Immature natural killer cell (primary cell): Measurements from ENCODE around the gene RRAGB. TPM values are rescaled to one million over a fixed set of nuclear protein-coding genes. Genes with fewer than 3 reads are reported as not detected.
"Not testable (repeated sequence)": the region's sequence is repeated elsewhere in the genome, so short reads cannot be mapped to it uniquely, and the experiment has no call there.

ENCODE experiments used
- DNase-seq, 3 donors: peaks; one replicate each; pipeline ENCODE4 v3.0.0; 2022; ENCODE audit warnings: mixed read lengths in 1 of 3
- H3K27ac Mint-ChIP-seq, 6 donors: one replicate each; pipeline ENCODE4 v1.8.0; 2020; ENCODE audit warnings: mixed read lengths in 6 of 6, mild to moderate bottlenecking in 5 of 6, inconsistent platforms in 4 of 6, moderate library complexity in 3 of 6
- H3K27me3 Mint-ChIP-seq, 3 donors: one replicate each; pipeline ENCODE4 v1.8.0; 2020 to 2021; ENCODE audit warnings: low read depth in 3 of 3, mild to moderate bottlenecking in 3 of 3, mixed read lengths in 3 of 3, moderate library complexity in 3 of 3, inconsistent platforms in 1 of 3
- H3K36me3 Mint-ChIP-seq, 3 donors: one replicate each; pipeline ENCODE4 v1.8.0; 2020; ENCODE audit warnings: mixed read lengths in 3 of 3, inconsistent platforms in 2 of 3, mild to moderate bottlenecking in 2 of 3
- H3K4me1 Mint-ChIP-seq, 2 donors: one replicate each; pipeline ENCODE4 v1.8.0; 2020; ENCODE audit warnings: inconsistent platforms in 2 of 2, mild to moderate bottlenecking in 2 of 2, mixed read lengths in 2 of 2, moderate library complexity in 1 of 2
- H3K4me3 Mint-ChIP-seq, 5 donors: one replicate each; pipeline ENCODE4 v1.8.0; 2020; ENCODE audit warnings: mild to moderate bottlenecking in 5 of 5, mixed read lengths in 5 of 5, inconsistent platforms in 3 of 5, moderate library complexity in 3 of 5
- H3K9me3 Mint-ChIP-seq, 6 donors: one replicate each; pipeline ENCODE4 v1.8.0; 2020; ENCODE audit warnings: mild to moderate bottlenecking in 6 of 6, mixed read lengths in 6 of 6, inconsistent platforms in 4 of 6, moderate library complexity in 3 of 6
- polyA plus RNA-seq, 3 donors: library from polyadenylated mRNA; unstranded; fragments of 300-500 nt; fragmentation: Illumina TruSeq; gene quantifications; one replicate each; pipeline ENCODE4 v1.2.3, GENCODE V29; 2021

Gene RRAGB
- polyA plus RNA-seq = 10 to 100 TPM in 1 of 3 donors, 1 to 10 TPM in 2; 6.9 to 10.8 (median 9.8) TPM

DNA sequence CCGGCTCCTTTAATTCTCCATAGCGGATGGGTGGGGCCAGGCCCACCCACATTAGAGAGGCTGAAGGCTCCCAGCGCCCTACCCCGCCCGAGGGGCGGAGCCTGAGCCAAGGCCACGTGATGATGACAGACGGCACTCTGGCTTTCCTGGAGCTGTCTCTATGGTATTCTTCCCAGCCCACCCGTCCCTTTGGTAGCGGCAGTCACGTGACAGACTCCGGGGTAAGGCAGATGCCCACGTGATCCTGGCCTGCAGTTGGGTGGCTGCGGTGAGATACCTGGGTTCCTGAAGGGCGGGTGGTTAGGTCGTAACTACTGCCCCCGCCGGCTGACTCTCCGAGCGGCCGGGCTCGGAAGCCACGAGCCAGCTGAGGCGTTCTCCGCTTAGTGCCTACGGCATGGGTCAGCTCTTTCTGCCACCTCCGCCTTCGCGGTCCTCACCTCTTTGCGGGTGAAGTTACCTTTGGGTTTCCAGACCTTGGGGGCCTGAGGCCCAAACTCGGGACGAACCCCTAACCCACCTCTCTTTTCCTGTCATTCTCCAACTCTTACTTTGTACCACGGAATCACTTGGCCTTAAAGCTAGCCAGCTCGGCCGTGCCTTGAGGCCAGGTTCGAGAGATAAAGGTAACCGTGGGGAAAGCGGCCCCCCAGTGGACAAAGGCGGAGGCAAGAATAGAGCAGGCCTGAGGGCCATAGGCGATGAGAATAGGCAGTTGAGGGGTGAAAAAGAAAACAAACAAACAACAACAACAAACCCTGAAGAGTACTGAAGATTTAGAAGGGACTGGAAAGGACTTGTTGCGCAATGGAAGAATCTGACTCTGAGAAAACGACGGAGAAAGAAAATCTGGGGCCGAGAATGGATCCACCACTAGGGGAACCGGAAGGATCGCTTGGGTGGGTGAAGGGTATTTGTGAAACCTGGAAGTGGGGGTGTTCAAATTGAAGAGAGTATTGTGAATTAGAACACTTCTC, at the start of gene RRAGB:
RRAGB (plus strand) TSS at position 229 of the 977 bp plus-strand sequence; CDS start at position 808, 579 bp downstream.
- H3K27ac Mint-ChIP-seq = peak within 1 kb of the TSS; percentile 81 to 93 (median 90)
- H3K4me1 Mint-ChIP-seq = peaks cover 15 to 27% of the 10 kb centered on the region in 2 donors
- H3K4me3 Mint-ChIP-seq = peak within 1 kb of the TSS; percentile 68 to 87 (median 80)
- H3K9me3 Mint-ChIP-seq = peaks cover 0 to 2% (median 0%) of the 10 kb centered on the region in 6 donors
- peaks cover 2 to 8% (median 7%) of the 10 kb centered on the region in 3 donors for H3K27me3 Mint-ChIP-seq
- H3K36me3 Mint-ChIP-seq = no peaks in the 10 kb centered on the region
- DNase-seq = peak; percentile 83 to 86 (median 86)

DNA sequence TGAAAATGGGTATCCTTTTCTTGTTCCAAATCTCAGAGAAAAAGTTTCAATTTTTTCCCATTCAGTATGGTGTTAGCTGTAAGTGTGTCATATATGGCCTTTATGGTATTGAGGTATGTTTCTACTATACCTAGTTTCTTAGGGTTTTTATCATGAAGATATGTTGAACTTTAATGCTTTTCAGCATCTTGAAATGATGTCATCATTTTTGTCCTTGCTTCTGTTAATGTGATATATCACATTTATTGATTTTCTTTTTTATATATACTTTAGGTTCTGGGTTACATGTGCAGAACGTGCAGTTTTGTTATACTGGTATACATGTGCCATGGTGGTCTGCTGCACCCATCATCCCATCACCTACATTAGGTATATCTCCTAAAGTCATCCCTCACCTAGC, 49.5 kb upstream of the RRAGB start:
- no peak overlapping the region for H3K27ac Mint-ChIP-seq
- H3K4me3 Mint-ChIP-seq = no peak overlapping the region
- H3K4me1 Mint-ChIP-seq = no peaks in the 10 kb centered on the region
- peaks cover 0 to 10% (median 0%) of the 10 kb centered on the region in 6 donors for H3K9me3 Mint-ChIP-seq
- no peak for DNase-seq
- H3K36me3 Mint-ChIP-seq = no peaks in the 10 kb centered on the region
- peaks cover 3 to 9% (median 4%) of the 10 kb centered on the region in 3 donors for H3K27me3 Mint-ChIP-seq

GRCh38 chrX:55688579-55688978, 29.0 kb upstream of the RRAGB start:
- not testable (repeated sequence) for H3K9me3 Mint-ChIP-seq, H3K27ac Mint-ChIP-seq, DNase-seq, H3K4me1 Mint-ChIP-seq, H3K4me3 Mint-ChIP-seq, H3K36me3 Mint-ChIP-seq
- peaks cover 4 to 27% (median 11%) of the 10 kb centered on the region in 3 donors for H3K27me3 Mint-ChIP-seq

- no peak for DNase-seq
- Mint-ChIP-seq H3K27me3 (peaks cover 4 to 18% (median 13%) of the 10 kb centered on the region in 3 donors), H3K4me3 (no peak overlapping the region), H3K27ac (no peak overlapping the region), H3K36me3 (no peaks in the 10 kb centered on the region), H3K9me3 (peaks cover 0 to 2% (median 0%) of the 10 kb centered on the region in 6 donors), H3K4me1 (peaks cover 6% of the 10 kb centered on the region in 2 donors)
These were observed 22.1 kb upstream of the RRAGB start for GRCh38 chrX:55695227-55696018.

GRCh38 chrX:55697381-55697780, 20.2 kb upstream of the RRAGB start:
- Mint-ChIP-seq H3K27me3 (peaks cover 4 to 19% (median 4%) of the 10 kb centered on the region in 3 donors), H3K9me3 (peaks cover 0 to 4% (median 0%) of the 10 kb centered on the region in 6 donors), H3K4me1 (peaks cover 6 to 11% of the 10 kb centered on the region in 2 donors), H3K36me3 (no peaks in the 10 kb centered on the region), H3K27ac (no peak overlapping the region), H3K4me3 (no peak overlapping the region)
- no peak for DNase-seq

GRCh38 chrX:55702671-55703070, 14.9 kb upstream of the RRAGB start:
- peaks cover 0 to 4% (median 0%) of the 10 kb centered on the region in 3 donors for H3K36me3 Mint-ChIP-seq
- H3K9me3 Mint-ChIP-seq = peaks cover 0 to 9% (median 0%) of the 10 kb centered on the region in 6 donors
- H3K4me1 Mint-ChIP-seq = peaks cover 36 to 43% of the 10 kb centered on the region in 2 donors
- peak overlapping the region in 1 of 6 donors; percentile 5 for H3K27ac Mint-ChIP-seq
- H3K4me3 Mint-ChIP-seq = peak overlapping the region in 4 of 5 donors; percentile 20 to 58 (median 34)
- peaks cover 7 to 21% (median 8%) of the 10 kb centered on the region in 3 donors for H3K27me3 Mint-ChIP-seq
- DNase-seq = peak; percentile 15 to 40 (median 31)

GRCh38 chrX:55703436-55703835, 14.1 kb upstream of the RRAGB start:
- H3K27ac Mint-ChIP-seq = peak overlapping the region in 2 of 6 donors; percentile 6 to 40
- H3K9me3 Mint-ChIP-seq = not testable (repeated sequence)

GRCh38 chrX:55705066-55705465, 12.5 kb upstream of the RRAGB start:
- not testable (repeated sequence) for DNase-seq, H3K36me3 Mint-ChIP-seq, H3K9me3 Mint-ChIP-seq
- Mint-ChIP-seq H3K4me1 (peaks cover 31 to 38% of the 10 kb centered on the region in 2 donors), H3K4me3 (peak overlapping the region; percentile 5 to 73 (median 44)), H3K27me3 (peaks cover 4 to 19% (median 7%) of the 10 kb centered on the region in 3 donors), H3K27ac (peak overlapping the region in 4 of 6 donors; percentile 6 to 43 (median 25))

More at GRCh38 chrX:55703436-55703835, 14.1 kb upstream of the RRAGB start:
- H3K36me3 Mint-ChIP-seq, DNase-seq: not testable (repeated sequence)
- H3K4me3 Mint-ChIP-seq = peak overlapping the region in 2 of 5 donors; percentile 14 to 64
- H3K27me3 Mint-ChIP-seq = peaks cover 7 to 23% (median 8%) of the 10 kb centered on the region in 3 donors
- H3K4me1 Mint-ChIP-seq = peaks cover 35 to 41% of the 10 kb centered on the region in 2 donors

- Mint-ChIP-seq H3K36me3 (no peaks in the 10 kb centered on the region), H3K9me3 (peaks cover 0 to 2% (median 0%) of the 10 kb centered on the region in 6 donors), H3K4me1 (peaks cover 10% of the 10 kb centered on the region in 2 donors), H3K27ac (no peak overlapping the region), H3K27me3 (peaks cover 4 to 11% (median 5%) of the 10 kb centered on the region in 3 donors), H3K4me3 (no peak overlapping the region)
- DNase-seq = no peak
These were observed 7.8 kb upstream of the RRAGB start for GRCh38 chrX:55709735-55710134.

DNA sequence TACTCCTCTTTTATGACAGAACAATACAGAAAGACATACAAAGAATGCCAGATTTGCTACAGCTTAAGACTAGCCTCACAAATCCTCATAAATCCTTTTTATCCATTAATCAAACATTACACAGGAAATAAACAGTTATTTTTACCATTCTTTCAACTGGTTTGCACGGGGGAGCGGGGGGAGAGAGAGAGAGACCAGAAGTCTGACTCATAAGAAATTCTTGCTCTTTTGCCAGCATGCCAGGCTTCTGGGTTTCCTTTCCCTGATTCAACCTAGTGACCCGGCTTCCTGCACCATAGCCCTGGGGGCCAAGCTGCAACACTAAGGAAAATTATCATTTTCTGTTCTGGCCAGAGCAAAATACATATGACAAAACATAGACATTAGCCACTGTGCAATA, 6.8 kb upstream of the RRAGB start:
- Mint-ChIP-seq H3K4me3 (no peak overlapping the region), H3K36me3 (no peaks in the 10 kb centered on the region), H3K27ac (no peak overlapping the region), H3K9me3 (no peaks in the 10 kb centered on the region), H3K27me3 (peaks cover under 1 to 15% (median 4%) of the 10 kb centered on the region in 3 donors), H3K4me1 (peaks cover under 1 to 4% of the 10 kb centered on the region in 2 donors)
- DNase-seq = no peak

DNA sequence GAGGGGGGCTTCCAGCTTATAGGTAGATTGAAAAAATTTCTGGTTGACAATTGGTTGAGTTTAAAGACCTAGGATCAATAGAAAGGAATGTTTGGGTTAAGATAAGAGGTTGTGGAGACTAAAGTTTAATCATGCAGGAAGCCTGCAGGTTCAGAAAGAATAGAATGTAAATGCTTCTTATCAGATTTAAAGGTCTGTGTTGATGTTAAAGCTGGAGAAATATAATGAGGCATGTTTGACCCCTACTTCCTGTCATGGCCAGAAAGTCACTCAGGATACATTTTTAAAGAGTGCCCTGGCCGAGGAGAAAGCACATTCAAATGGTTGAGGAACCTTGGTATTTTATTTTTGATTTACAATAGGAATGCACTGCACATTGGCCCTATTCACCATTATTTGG, 3.9 kb upstream of the RRAGB start:
- Mint-ChIP-seq H3K36me3 (no peaks in the 10 kb centered on the region), H3K9me3 (no peaks in the 10 kb centered on the region), H3K4me3 (no peak overlapping the region), H3K27ac (no peak overlapping the region), H3K4me1 (peaks cover 13 to 15% of the 10 kb centered on the region in 2 donors), H3K27me3 (peaks cover 2 to 11% (median 7%) of the 10 kb centered on the region in 3 donors)
- no peak for DNase-seq

DNA sequence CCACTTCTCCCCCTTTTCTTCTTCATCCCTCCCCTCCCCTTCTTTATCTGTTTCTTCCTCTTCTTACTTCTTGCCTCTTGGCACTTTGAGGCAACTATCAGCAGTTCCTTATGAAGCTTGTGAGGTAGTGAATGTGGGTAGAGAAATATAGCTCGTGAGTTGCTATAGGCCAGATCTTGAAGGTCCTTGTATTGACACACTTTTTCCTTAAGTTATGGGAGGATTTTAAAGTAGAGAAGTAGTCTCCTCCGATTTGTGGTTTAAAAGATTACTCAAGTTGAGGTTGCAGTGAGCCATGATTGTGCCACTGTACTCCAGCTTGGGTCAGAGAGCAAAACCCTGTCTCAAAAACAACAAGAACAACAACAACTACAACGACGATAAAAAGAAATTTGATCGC, 3.4 kb upstream of the RRAGB start:
- H3K27me3 Mint-ChIP-seq = peaks cover 2 to 11% (median 7%) of the 10 kb centered on the region in 3 donors
- H3K4me1 Mint-ChIP-seq = peaks cover 15 to 16% of the 10 kb centered on the region in 2 donors
- no peak overlapping the region for H3K27ac Mint-ChIP-seq
- no peaks in the 10 kb centered on the region for H3K36me3 Mint-ChIP-seq
- DNase-seq = no peak
- H3K9me3 Mint-ChIP-seq = no peaks in the 10 kb centered on the region
- H3K4me3 Mint-ChIP-seq = no peak overlapping the region

GRCh38 chrX:55715847-55716246, 1.7 kb upstream of the RRAGB start:
- H3K36me3 Mint-ChIP-seq = no peaks in the 10 kb centered on the region
- H3K4me1 Mint-ChIP-seq = peaks cover 15 to 20% of the 10 kb centered on the region in 2 donors
- no peak overlapping the region for H3K27ac Mint-ChIP-seq
- DNase-seq = no peak
- no peak overlapping the region for H3K4me3 Mint-ChIP-seq
- H3K27me3 Mint-ChIP-seq = peaks cover 2 to 11% (median 7%) of the 10 kb centered on the region in 3 donors
- H3K9me3 Mint-ChIP-seq = no peaks in the 10 kb centered on the region
